KG1 (cell line): ENCODE results near the gene SARNP.

ENCODE experiments used
- DNase-seq: peaks from one replicate; lab custom pipeline; 2025; lab: John Stamatoyannopoulos, UW

Gene SARNP

GRCh38 chr12:55724226-55724939, 93.1 kb downstream of the SARNP start:
- no peak for DNase-seq

- no peak for DNase-seq
Measured at GRCh38 chr12:55723516-55724225, 93.9 kb downstream of the SARNP start.

- DNase-seq = no peak
Measured at GRCh38 chr12:55722948-55723347, 94.6 kb downstream of the SARNP start.

- no peak for DNase-seq
Measured at GRCh38 chr12:55721601-55722213, 95.8 kb downstream of the SARNP start.

- DNase-seq = no peak
Measured at GRCh38 chr12:55720894-55721444, 96.6 kb downstream of the SARNP start.

GRCh38 chr12:55720071-55720564, 97.4 kb downstream of the SARNP start, which contains the start of gene RDH5:
Gene RDH5 (plus strand): TSS chr12:55720393. CDS start chr12:55721185, 792 bp downstream.
- DNase-seq = no peak

GRCh38 chr12:55719371-55719770, 98.2 kb downstream of the SARNP start:
- DNase-seq = no peak

GRCh38 chr12:55718624-55719275, 98.8 kb downstream of the SARNP start:
- no peak for DNase-seq

- DNase-seq = no peak
Measured at GRCh38 chr12:55718015-55718414, 99.5 kb downstream of the SARNP start.

- DNase-seq = no peak
Measured at GRCh38 chr12:55717011-55718007, 100.2 kb downstream of the SARNP start.

- DNase-seq = no peak
Measured at GRCh38 chr12:55716582-55716957, 101.0 kb downstream of the SARNP start.

GRCh38 chr12:55715833-55716581, 101.5 kb downstream of the SARNP start, which contains the start of gene BLOC1S1:
Gene BLOC1S1 (plus strand): TSS chr12:55716046. CDS start chr12:55716052, 6 bp downstream.
- DNase-seq = peak; percentile 35

- no peak for DNase-seq
Measured at GRCh38 chr12:55715169-55715764, 102.3 kb downstream of the SARNP start.

GRCh38 chr12:55713721-55714120, 103.8 kb downstream of the SARNP start:
- no peak for DNase-seq

GRCh38 chr12:55712700-55713415, 104.7 kb downstream of the SARNP start:
- DNase-seq = no peak

- DNase-seq = no peak
Measured at GRCh38 chr12:55711786-55712553, 105.6 kb downstream of the SARNP start.

- no peak for DNase-seq
Measured at GRCh38 chr12:55708695-55709233, 108.8 kb downstream of the SARNP start.
